Measurements from ENCODE around the gene MED13L. TPM values are rescaled to one million over a fixed set of nuclear protein-coding genes. Genes with fewer than 3 reads are reported as not detected.

MED13L gene
- total RNA-seq, 4 donors from 2014 or later: 168 to 349 (median 246) TPM

DNA sequence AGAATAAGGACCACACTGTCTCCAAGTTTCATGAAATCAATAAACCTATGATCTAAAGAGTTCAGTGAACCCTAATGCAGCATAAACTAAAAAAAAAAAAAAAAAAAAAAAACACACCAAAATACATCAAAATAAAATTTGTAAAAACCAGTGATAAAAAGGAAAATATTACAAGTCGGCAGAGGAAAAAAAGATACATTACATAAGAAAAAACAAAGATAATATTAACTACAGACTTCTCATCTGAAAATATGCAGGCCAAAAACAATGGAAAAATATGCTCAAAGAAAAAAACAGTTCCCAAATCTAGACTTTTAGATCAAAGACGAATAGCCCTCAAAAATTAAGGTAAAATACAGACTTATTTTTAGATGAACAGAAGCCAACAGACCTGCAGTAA is 27.6 kb downstream of the MED13L start:
- WGBS, 2 donors: 97 to 98% methylated on average over 2 of the region's 2 CpGs
- TF ChIP-seq POLR2A (IDR thresholded peaks at IDR 0.05): no peak
- TF ChIP-seq, protein P1, sequence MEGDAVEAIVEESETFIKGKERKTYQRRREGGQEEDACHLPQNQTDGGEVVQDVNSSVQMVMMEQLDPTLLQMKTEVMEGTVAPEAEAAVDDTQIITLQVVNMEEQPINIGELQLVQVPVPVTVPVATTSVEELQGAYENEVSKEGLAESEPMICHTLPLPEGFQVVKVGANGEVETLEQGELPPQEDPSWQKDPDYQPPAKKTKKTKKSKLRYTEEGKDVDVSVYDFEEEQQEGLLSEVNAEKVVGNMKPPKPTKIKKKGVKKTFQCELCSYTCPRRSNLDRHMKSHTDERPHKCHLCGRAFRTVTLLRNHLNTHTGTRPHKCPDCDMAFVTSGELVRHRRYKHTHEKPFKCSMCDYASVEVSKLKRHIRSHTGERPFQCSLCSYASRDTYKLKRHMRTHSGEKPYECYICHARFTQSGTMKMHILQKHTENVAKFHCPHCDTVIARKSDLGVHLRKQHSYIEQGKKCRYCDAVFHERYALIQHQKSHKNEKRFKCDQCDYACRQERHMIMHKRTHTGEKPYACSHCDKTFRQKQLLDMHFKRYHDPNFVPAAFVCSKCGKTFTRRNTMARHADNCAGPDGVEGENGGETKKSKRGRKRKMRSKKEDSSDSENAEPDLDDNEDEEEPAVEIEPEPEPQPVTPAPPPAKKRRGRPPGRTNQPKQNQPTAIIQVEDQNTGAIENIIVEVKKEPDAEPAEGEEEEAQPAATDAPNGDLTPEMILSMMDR (IDR thresholded peaks at IDR 0.05): no peak
- DNase-seq: no peak
- Histone ChIP-seq H3K9me3 (no peaks in the 10 kb centered on the region), H3K27ac (no peak overlapping the region), H3K4me3 (replicated peaks in 1 of 3) (no peak overlapping the region), H3K27me3 (no peaks in the 10 kb centered on the region), H3K4me1 (peaks cover 31 to 38% of the 10 kb centered on the region in 2 donors), H3K36me3 (no peaks in the 10 kb centered on the region)
- intact Hi-C loops (cut with DNase I): no loop called here

DNA sequence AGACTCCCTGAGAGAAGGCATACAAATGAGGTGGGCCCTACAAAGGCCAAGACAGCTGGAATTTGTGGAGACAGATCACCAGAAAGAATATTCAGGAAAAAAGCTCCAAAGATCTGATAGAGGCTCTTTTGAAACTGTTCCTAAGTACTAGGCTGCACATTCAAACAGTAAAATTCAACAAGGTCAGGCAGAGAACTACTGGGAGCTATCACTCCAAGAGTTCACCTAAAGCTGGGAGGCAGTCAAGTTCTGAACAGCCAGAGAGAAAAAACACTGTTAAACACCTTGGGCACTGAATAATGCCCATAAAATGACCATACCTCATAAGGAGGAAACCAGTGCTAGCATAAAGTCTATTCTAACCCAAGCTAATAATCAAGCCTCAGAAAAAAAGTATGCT is 28.6 kb downstream of the MED13L start:
- Histone ChIP-seq H3K27me3 (no peaks in the 10 kb centered on the region), H3K4me1 (peaks cover 35 to 48% of the 10 kb centered on the region in 2 donors), H3K4me3 (replicated peaks in 1 of 3) (no peak overlapping the region), H3K36me3 (no peaks in the 10 kb centered on the region), H3K27ac (no peak overlapping the region), H3K9me3 (no peaks in the 10 kb centered on the region)
- TF ChIP-seq, protein P1 (IDR thresholded peaks at IDR 0.05): no peak
- no peak for TF ChIP-seq POLR2A (IDR thresholded peaks at IDR 0.05)
- intact Hi-C loops (cut with DNase I): no loop called here
- DNase-seq: no peak

DNA sequence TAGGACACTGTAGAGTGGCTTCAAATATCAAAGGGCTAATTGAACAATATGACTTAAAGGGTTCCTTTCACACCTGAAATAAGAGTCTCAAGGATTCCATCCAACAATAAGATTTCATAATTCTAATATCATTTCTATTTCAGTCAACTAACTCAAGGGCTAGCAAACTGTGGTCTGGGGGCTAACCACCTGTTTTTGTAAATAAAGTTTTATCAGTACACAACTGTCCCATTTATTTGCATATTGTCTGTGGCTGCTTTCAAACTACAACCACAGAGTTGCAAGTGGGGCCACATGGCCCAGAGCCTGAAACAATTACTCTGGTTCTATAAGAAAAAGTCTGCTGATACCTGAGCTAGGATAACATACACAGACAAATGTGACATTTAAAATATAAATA is 29.1 kb downstream of the MED13L start:
- peaks cover 37 to 53% of the 10 kb centered on the region in 2 donors for H3K4me1 ChIP-seq

DNA sequence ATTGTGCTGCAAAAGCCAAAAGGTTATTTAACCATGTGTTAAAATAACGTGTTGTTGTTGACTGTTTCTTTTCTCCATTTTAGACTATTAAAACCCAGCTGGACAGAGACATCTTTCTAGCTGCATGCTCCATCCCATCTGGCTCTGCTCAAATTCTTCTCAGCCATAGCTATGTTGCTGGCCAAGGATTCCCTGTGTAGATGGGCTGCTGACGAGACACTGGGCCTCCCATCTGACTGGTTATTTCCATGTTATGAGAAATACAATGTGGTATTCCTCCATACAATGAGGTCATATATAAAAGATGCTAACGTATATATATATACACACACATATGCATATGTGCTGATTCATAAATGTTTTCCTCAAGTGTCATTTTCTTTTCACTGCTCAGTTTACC is 30.1 kb downstream of the MED13L start:
- no peaks in the 10 kb centered on the region for H3K36me3 ChIP-seq

More for the DNA sequence above, 29.1 kb downstream of the MED13L start:
- intact Hi-C loops (cut with DNase I): no loop called here
- no peak for DNase-seq
- H3K9me3 ChIP-seq: no peaks in the 10 kb centered on the region
- no peak overlapping the region for H3K4me3 ChIP-seq (replicated peaks in 1 of 3)
- no peaks in the 10 kb centered on the region for H3K27me3 ChIP-seq
- no peaks in the 10 kb centered on the region for H3K36me3 ChIP-seq
- TF ChIP-seq, protein P1 (IDR thresholded peaks at IDR 0.05): no peak
- TF ChIP-seq POLR2A (IDR thresholded peaks at IDR 0.05): no peak
- no peak overlapping the region for H3K27ac ChIP-seq

DNA sequence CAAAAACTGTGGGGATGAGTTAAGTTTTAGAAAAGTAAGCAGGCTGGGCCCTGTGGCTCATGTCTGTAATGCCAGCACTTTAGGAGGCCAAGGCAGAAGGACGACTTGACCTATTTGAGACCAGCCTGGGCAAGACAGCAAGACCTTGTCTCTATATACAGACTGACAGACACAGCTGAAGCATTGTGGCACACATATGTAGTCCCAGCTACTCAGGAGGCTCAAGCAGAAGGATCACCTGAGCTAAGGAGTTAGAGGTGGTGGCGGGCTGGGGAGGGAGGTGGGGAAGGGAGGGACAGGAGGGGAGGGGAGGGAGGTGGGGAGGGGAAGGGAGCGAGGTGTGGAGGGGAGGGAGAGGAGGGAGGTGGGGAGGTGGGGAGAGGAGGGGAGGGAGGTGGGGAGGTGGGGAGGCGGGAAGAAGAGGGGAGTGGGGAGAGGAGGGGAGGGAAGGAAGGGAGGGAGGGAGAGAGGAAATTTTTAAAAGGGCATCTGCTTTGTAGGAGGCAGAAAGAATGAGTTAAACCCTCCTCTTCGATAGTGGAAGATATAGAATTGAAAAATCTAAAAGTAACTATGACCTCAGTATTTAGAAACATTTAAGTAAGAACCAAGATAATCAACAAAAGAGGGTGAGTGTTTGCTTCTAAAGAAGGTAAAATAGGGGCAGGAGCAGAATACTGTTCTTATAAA is 30.9 kb downstream of the MED13L start:
- Histone ChIP-seq H3K4me1 (peaks cover 38 to 56% of the 10 kb centered on the region in 2 donors), H3K9me3 (no peaks in the 10 kb centered on the region)

More for the DNA sequence above, 30.1 kb downstream of the MED13L start:
- no peaks in the 10 kb centered on the region for H3K27me3 ChIP-seq
- 83 to 85% methylated on average over 3 of the region's 3 CpGs for WGBS, 2 donors
- H3K4me3 ChIP-seq (replicated peaks in 1 of 3): no peak overlapping the region
- TF ChIP-seq POLR2A (IDR thresholded peaks at IDR 0.05): no peak
- TF ChIP-seq, protein P1 (IDR thresholded peaks at IDR 0.05): no peak
- H3K9me3 ChIP-seq: no peaks in the 10 kb centered on the region
- H3K4me1 ChIP-seq: peaks cover 37 to 54% of the 10 kb centered on the region in 2 donors
- intact Hi-C loops (cut with DNase I): no loop called here
- DNase-seq: no peak
- H3K27ac ChIP-seq: no peak overlapping the region

More for the DNA sequence above, 30.9 kb downstream of the MED13L start:
- no peaks in the 10 kb centered on the region for H3K27me3 ChIP-seq
- no peak overlapping the region for H3K4me3 ChIP-seq (replicated peaks in 1 of 3)
- intact Hi-C loops (cut with DNase I): no loop called here
- H3K27ac ChIP-seq: no peak overlapping the region
- no peak for DNase-seq
- TF ChIP-seq, protein P1 (IDR thresholded peaks at IDR 0.05): no peak
- no peak for TF ChIP-seq POLR2A (IDR thresholded peaks at IDR 0.05)
- 88 to 89% methylated on average over 4 to 5 of the region's 5 CpGs for WGBS, 2 donors
- H3K36me3 ChIP-seq: no peaks in the 10 kb centered on the region

All from thyroid gland (tissue), 4 donors.